IMR-90 (cell line): ENCODE measurements around the gene TWSG1. TPM values are rescaled to one million over a fixed set of nuclear protein-coding genes. Genes with fewer than 3 reads are reported as not detected.
A peak's percentile ranks its signal among the peaks of the same experiment; 100 is the strongest.

ENCODE experiments used
- ATAC-seq: fragments of 200-7000 bp; cut with Tn5 transposase; 2 replicates; pipeline ENCODE4 v1.9.1; 2020; ENCODE audit warnings: low read depth, mild to moderate bottlenecking, moderate library complexity
- BruUV-seq: library from RNA; stranded (reverse); fragments of 400-500 nt; replicated peaks from 2 replicates; lab custom pipeline; 2021; lab: Mats Ljungman, UMichigan
- CTCF ChIA-PET: fragments of 300-600 bp; formaldehyde crosslinking; extraction: SDS; loops from one replicate; lab custom pipeline; 2021; ENCODE audit warnings: antibody characterized with exemption; lab: Yijun Ruan, JAX
- POLR2A ChIA-PET: fragments of 300-600 bp; sonication (Branson Sonifier 250); formaldehyde crosslinking; loops from one replicate; lab custom pipeline; 2022; ENCODE audit warnings: antibody characterized with exemption; ENCODE audit not compliant: unreplicated experiment; lab: Charles Lee
- DNase-seq: peaks from one replicate; pipeline ENCODE4 v3.0.0; 2013
- H2AFZ ChIP-seq: replicated peaks from 2 replicates; pipeline ENCODE3; 2013; ENCODE audit warnings: low read length, mild to moderate bottlenecking; ENCODE audit not compliant: poor library complexity
- H2AK5ac ChIP-seq: 2 replicates; pipeline ENCODE4 v1.6.1; 2013; ENCODE audit warnings: low read depth, low read length, inconsistent platforms
- H2AK9ac ChIP-seq: replicated peaks from 2 replicates; pipeline ENCODE3; 2013; ENCODE audit warnings: mild to moderate bottlenecking, low read depth, low read length, moderate library complexity; ENCODE audit not compliant: poor library complexity
- H2BK120ac ChIP-seq: 2 replicates; pipeline ENCODE4 v1.6.1; 2013; ENCODE audit warnings: low read depth, low read length, inconsistent platforms
- H2BK15ac ChIP-seq: 3 replicates; pipeline ENCODE4 v1.6.1; 2013; ENCODE audit warnings: low read depth, low read length, inconsistent platforms
- H2BK20ac ChIP-seq: 2 replicates; pipeline ENCODE4 v1.6.1; 2013; ENCODE audit warnings: low read depth, mild to moderate bottlenecking, inconsistent platforms, low read length, moderate library complexity
- H2BK5ac ChIP-seq: 2 replicates; pipeline ENCODE4 v1.6.1; 2013; ENCODE audit warnings: mild to moderate bottlenecking, low read depth, low read length, inconsistent platforms; ENCODE audit not compliant: poor library complexity, severe bottlenecking
- H3K14ac ChIP-seq: replicated peaks from 2 replicates; pipeline ENCODE4 v1.6.1; 2013; ENCODE audit warnings: low read depth, low read length, inconsistent platforms
- H3K18ac ChIP-seq: 2 replicates; pipeline ENCODE4 v1.6.1; 2013; ENCODE audit warnings: low read depth, low read length, control low read depth
- H3K23ac ChIP-seq: 2 replicates; pipeline ENCODE4 v1.6.1; 2013; ENCODE audit warnings: low read depth, low read length, inconsistent platforms
- H3K27ac ChIP-seq: 2 replicates; pipeline ENCODE4 v1.5.1; 2013; ENCODE audit warnings: mild to moderate bottlenecking, control low read depth, low read length; ENCODE audit not compliant: insufficient read depth
- H3K27me3 ChIP-seq: 2 replicates; pipeline ENCODE4 v1.6.1; 2013; ENCODE audit warnings: low read length; ENCODE audit not compliant: control insufficient read depth, insufficient read depth
- H3K36me3 ChIP-seq: 2 replicates; pipeline ENCODE4 v1.6.1; 2013; ENCODE audit warnings: low read length, mixed read lengths; ENCODE audit not compliant: control insufficient read depth, insufficient read depth
- H3K4ac ChIP-seq: 2 replicates; pipeline ENCODE4 v1.6.1; 2013; ENCODE audit warnings: low read depth, low read length, inconsistent platforms
- H3K4me1 ChIP-seq: 2 replicates; pipeline ENCODE4 v1.6.1; 2013; ENCODE audit warnings: low read length, mixed read lengths; ENCODE audit not compliant: control insufficient read depth, insufficient read depth
- H3K4me2 ChIP-seq: 2 replicates; pipeline ENCODE4 v1.6.1; 2013; ENCODE audit warnings: low read depth, mild to moderate bottlenecking, control low read depth, low read length, moderate library complexity
- H3K4me3 ChIP-seq: 2 replicates; pipeline ENCODE4 v1.5.1; 2013; ENCODE audit warnings: low read depth, mild to moderate bottlenecking, control low read depth, low read length, moderate library complexity; ENCODE audit not compliant: insufficient read depth
- H3K56ac ChIP-seq: 2 replicates; pipeline ENCODE4 v1.6.1; 2013; ENCODE audit warnings: low read length, inconsistent platforms; ENCODE audit not compliant: insufficient read depth; ENCODE audit errors: extremely low read depth
- H3K79me1 ChIP-seq, 2 experiments: 2 replicates each; pipeline ENCODE4 v1.6.1; 2013; ENCODE audit warnings: low read length in 2 of 2, inconsistent platforms in 1 of 2, low read depth in 1 of 2
- H3K9ac ChIP-seq: 2 replicates; pipeline ENCODE4 v1.6.1; 2013; ENCODE audit warnings: low read depth, low read length, control low read depth
- H3K9me1 ChIP-seq: 2 replicates; pipeline ENCODE4 v1.6.1; 2013; ENCODE audit warnings: low read length, inconsistent platforms; ENCODE audit not compliant: insufficient read depth
- H3K9me3 ChIP-seq: 2 replicates; pipeline ENCODE4 v1.6.1; 2013; ENCODE audit warnings: low read length; ENCODE audit not compliant: control insufficient read depth, insufficient read depth
- H4K20me1 ChIP-seq: 2 replicates; pipeline ENCODE4 v1.6.1; 2013; ENCODE audit warnings: low read length, inconsistent platforms; ENCODE audit not compliant: insufficient read depth
- H4K5ac ChIP-seq: 2 replicates; pipeline ENCODE4 v1.6.1; 2013; ENCODE audit warnings: mild to moderate bottlenecking, low read depth, low read length, control low read depth
- H4K8ac ChIP-seq, 2 experiments: 2 replicates each; pipeline ENCODE4 v1.6.1; 2013; ENCODE audit warnings: low read depth in 2 of 2, low read length in 2 of 2, control low read depth in 1 of 2, inconsistent platforms in 1 of 2
- H4K91ac ChIP-seq: 2 replicates; pipeline ENCODE4 v1.6.1; 2013; ENCODE audit warnings: low read depth, low read length, inconsistent platforms; ENCODE audit not compliant: insufficient read depth
- BHLHE40 ChIP-seq: fragments of 150-350 bp; IDR thresholded peaks from 2 replicates; pipeline ENCODE4 v1.6.1; 2016; ENCODE audit warnings: mild to moderate bottlenecking, low read depth, low read length
- CEBPB ChIP-seq: IDR thresholded peaks from 2 replicates; pipeline ENCODE4 v1.6.1; 2012; ENCODE audit warnings: low read depth, low read length, improper control_type of control experiment
- CHD1 ChIP-seq: IDR thresholded peaks from 2 replicates; pipeline ENCODE4 v1.6.1; 2012; ENCODE audit warnings: low read depth, low read length, improper control_type of control experiment
- FOS ChIP-seq: fragments of 150-350 bp; IDR thresholded peaks from 2 replicates; pipeline ENCODE4 v1.6.1; 2016; ENCODE audit warnings: low read depth, low read length
- MAFK ChIP-seq: IDR thresholded peaks from 2 replicates; pipeline ENCODE4 v1.6.1; 2012; ENCODE audit warnings: low read depth, low read length, improper control_type of control experiment
- MAZ ChIP-seq: IDR thresholded peaks from 2 replicates; pipeline ENCODE4 v1.6.1; 2012; ENCODE audit warnings: low read depth, mild to moderate bottlenecking, low read length, improper control_type of control experiment, moderate library complexity, borderline replicate concordance
- MXI1 ChIP-seq: IDR thresholded peaks from 2 replicates; pipeline ENCODE4 v1.6.1; 2012; ENCODE audit warnings: low read depth, mild to moderate bottlenecking, low read length, moderate library complexity, borderline replicate concordance
- NFE2L2 ChIP-seq: fragments of 150-350 bp; IDR thresholded peaks from 2 replicates; pipeline ENCODE4 v1.6.1; 2016; ENCODE audit warnings: low read depth, mild to moderate bottlenecking, low read length
- POLR2A ChIP-seq: IDR thresholded peaks from 2 replicates; pipeline ENCODE4 v1.6.1; 2012; ENCODE audit warnings: mild to moderate bottlenecking, low read depth, low read length
- RAD21 ChIP-seq: IDR thresholded peaks from 2 replicates; pipeline ENCODE4 v1.6.1; 2012; ENCODE audit warnings: low read length, improper control_type of control experiment
- RCOR1 ChIP-seq: IDR thresholded peaks from 2 replicates; pipeline ENCODE4 v1.6.1; 2012; ENCODE audit warnings: mild to moderate bottlenecking, low read length, improper control_type of control experiment; ENCODE audit not compliant: insufficient replicate concordance
- RFX5 ChIP-seq: IDR thresholded peaks from 2 replicates; pipeline ENCODE4 v1.8.0; 2012; ENCODE audit warnings: low read depth, mild to moderate bottlenecking, low read length, moderate library complexity
- SMC3 ChIP-seq: fragments of 150-350 bp; IDR thresholded peaks from 2 replicates; pipeline ENCODE4 v1.6.1; 2016; ENCODE audit warnings: low read depth, mild to moderate bottlenecking, antibody characterized with exemption, low read length, moderate library complexity
- WGBS, 2 experiments: methylation state at CpG; one replicate each; pipeline versions ENCODE4 v1.1.5 to v1.1.7; 2013; ENCODE audit warnings: missing lambda C conversion rate in 2 of 2; ENCODE audit not compliant: insufficient read length in 1 of 2; ENCODE audit errors: extremely low coverage in 2 of 2; 5-methylcytosine and 5-hydroxymethylcytosine counted together
- dilution Hi-C: fragments of 300-500 bp; cut with HindIII; formaldehyde crosslinking; loops from one replicate; pipeline ENCODE4 v1.14.3; 2018; ENCODE audit warnings: low sequenced_read_pairs; ENCODE audit not compliant: unreplicated experiment
- in situ Hi-C: fragments of 300-500 bp; cut with MboI; formaldehyde crosslinking; loops from 3 replicates; pipeline ENCODE4 v1.14.3; 2019; ENCODE audit warnings: low sequenced_read_pairs, inconsistent platforms, mixed read lengths
- intact Hi-C: fragments of 100-400 bp; cut with micrococcal nuclease; formaldehyde crosslinking; loops from 2 replicates; pipeline ENCODE4 v1.10.0; 2022
- polyA plus RNA-seq, 3 experiments: library from polyadenylated mRNA; depleted of rRNA; stranded (reverse); fragments of >200 nt; gene quantifications; 2 replicates each; pipeline ENCODE4 v1.2.3, GENCODE V29; 2012; ENCODE audit warnings: low replicate concordance in 1 of 3
- total RNA-seq: library from RNA; depleted of rRNA; stranded (reverse); fragments of >200 nt; gene quantifications from 2 replicates; pipeline ENCODE4 v1.2.3, GENCODE V29; 2012
- TF ChIP-seq, protein P1 (sequence below): fragments of 150-350 bp; IDR thresholded peaks from 2 replicates; pipeline ENCODE4 v1.6.1; 2016; ENCODE audit warnings: low read depth, mild to moderate bottlenecking, low read length, moderate library complexity, borderline replicate concordance
- TF ChIP-seq, protein P2 (sequence below): conservative IDR thresholded peaks from 2 replicates; pipeline ENCODE4 v1.5.1; 2012; ENCODE audit warnings: mild to moderate bottlenecking, low read depth, low read length, improper control_type of control experiment
- TF ChIP-seq, protein P3 (sequence below): fragments of 150-350 bp; IDR thresholded peaks from 2 replicates; pipeline ENCODE4 v1.6.1; 2017; ENCODE audit warnings: mild to moderate bottlenecking, antibody characterized with exemption, low read length, low read depth

The TWSG1 gene
- total and polyA plus RNA-seq, 2 of the 4 experiments (the other 2 are of a cell fraction) = 80.4 to 115 TPM

DNA sequence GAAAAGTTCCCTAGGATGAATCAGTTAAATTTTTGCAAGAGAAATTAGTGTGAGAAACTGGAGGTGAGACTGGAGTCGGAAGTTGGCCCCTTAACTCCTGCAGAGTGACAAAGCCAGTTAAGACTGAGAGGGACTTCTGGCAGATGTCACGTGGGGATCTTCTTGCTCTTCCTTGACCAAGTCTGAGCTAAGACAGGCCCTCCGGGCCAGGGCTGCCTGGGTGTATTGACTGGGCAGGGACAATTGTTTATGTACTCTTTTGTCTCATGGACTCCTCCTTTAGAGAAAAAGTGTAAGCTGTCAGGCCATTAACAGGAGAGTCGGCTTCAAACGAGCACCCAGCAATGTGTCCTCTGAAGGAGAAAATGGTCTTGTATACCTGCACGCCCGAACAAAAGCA is 92.2 kb downstream of the TWSG1 start:
- no peak overlapping the region for H4K5ac ChIP-seq
- no peaks in the 10 kb centered on the region; the same call in 1 of the 2 replicates for H3K4me1 ChIP-seq
- no peak for TF ChIP-seq CHD1
- TF ChIP-seq, protein P1, sequence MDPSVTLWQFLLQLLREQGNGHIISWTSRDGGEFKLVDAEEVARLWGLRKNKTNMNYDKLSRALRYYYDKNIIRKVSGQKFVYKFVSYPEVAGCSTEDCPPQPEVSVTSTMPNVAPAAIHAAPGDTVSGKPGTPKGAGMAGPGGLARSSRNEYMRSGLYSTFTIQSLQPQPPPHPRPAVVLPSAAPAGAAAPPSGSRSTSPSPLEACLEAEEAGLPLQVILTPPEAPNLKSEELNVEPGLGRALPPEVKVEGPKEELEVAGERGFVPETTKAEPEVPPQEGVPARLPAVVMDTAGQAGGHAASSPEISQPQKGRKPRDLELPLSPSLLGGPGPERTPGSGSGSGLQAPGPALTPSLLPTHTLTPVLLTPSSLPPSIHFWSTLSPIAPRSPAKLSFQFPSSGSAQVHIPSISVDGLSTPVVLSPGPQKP = no peak
- no peak for TF ChIP-seq MXI1
- no peak for TF ChIP-seq RFX5
- TF ChIP-seq SMC3 = no peak
- TF ChIP-seq, protein P2, sequence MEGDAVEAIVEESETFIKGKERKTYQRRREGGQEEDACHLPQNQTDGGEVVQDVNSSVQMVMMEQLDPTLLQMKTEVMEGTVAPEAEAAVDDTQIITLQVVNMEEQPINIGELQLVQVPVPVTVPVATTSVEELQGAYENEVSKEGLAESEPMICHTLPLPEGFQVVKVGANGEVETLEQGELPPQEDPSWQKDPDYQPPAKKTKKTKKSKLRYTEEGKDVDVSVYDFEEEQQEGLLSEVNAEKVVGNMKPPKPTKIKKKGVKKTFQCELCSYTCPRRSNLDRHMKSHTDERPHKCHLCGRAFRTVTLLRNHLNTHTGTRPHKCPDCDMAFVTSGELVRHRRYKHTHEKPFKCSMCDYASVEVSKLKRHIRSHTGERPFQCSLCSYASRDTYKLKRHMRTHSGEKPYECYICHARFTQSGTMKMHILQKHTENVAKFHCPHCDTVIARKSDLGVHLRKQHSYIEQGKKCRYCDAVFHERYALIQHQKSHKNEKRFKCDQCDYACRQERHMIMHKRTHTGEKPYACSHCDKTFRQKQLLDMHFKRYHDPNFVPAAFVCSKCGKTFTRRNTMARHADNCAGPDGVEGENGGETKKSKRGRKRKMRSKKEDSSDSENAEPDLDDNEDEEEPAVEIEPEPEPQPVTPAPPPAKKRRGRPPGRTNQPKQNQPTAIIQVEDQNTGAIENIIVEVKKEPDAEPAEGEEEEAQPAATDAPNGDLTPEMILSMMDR = no peak
- TF ChIP-seq NFE2L2 = no peak
- no peak for TF ChIP-seq POLR2A
- no peak for TF ChIP-seq RCOR1
- no peak for TF ChIP-seq MAFK
- TF ChIP-seq BHLHE40 = no peak
- TF ChIP-seq RAD21 = no peak
- no peak for TF ChIP-seq MAZ
- TF ChIP-seq CEBPB = no peak
- TF ChIP-seq, protein P3, sequence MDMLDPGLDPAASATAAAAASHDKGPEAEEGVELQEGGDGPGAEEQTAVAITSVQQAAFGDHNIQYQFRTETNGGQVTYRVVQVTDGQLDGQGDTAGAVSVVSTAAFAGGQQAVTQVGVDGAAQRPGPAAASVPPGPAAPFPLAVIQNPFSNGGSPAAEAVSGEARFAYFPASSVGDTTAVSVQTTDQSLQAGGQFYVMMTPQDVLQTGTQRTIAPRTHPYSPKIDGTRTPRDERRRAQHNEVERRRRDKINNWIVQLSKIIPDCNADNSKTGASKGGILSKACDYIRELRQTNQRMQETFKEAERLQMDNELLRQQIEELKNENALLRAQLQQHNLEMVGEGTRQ = no peak
- TF ChIP-seq FOS = no peak
- H2AK5ac ChIP-seq = no peak overlapping the region
- no peak overlapping the region for H3K4me2 ChIP-seq
- CTCF ChIA-PET = no interaction called here
- no peaks in the 10 kb centered on the region for H4K20me1 ChIP-seq
- no peak overlapping the region for H4K91ac ChIP-seq
- no peak overlapping the region for H3K18ac ChIP-seq
- peaks cover 4% of the 10 kb centered on the region; the same call in 1 of the 2 replicates for H3K9me1 ChIP-seq
- H3K27me3 ChIP-seq = no peaks in the 10 kb centered on the region
- no peak overlapping the region for H3K4ac ChIP-seq
- H3K56ac ChIP-seq = no peak overlapping the region
- no peak overlapping the region for H2AK9ac ChIP-seq
- no TSS peak for BruUV-seq
- no peak overlapping the region for H3K27ac ChIP-seq
- H2AFZ ChIP-seq = peak overlapping the region; percentile 14
- no peak overlapping the region for H3K4me3 ChIP-seq
- H2BK5ac ChIP-seq = no peak overlapping the region
- H2BK15ac ChIP-seq = peak overlapping the region; percentile 37; the same call in 1 of the 3 replicates
- WGBS, 2 experiments = no CpG with 5 or more reads among the region's 7 CpGs
- dilution Hi-C loops = no loop called here
- intact Hi-C loops = loop anchor here (5.0 kb wide), 1 partner anchor 36 kb away; no protein-coding TSS in a partner anchor
- no peaks in the 10 kb centered on the region for H3K36me3 ChIP-seq
- in situ Hi-C loops = no loop called here
- POLR2A ChIA-PET = no interaction called here
- DNase-seq = no peak
- no peak overlapping the region for H2BK20ac ChIP-seq
- no peak overlapping the region for H3K23ac ChIP-seq
- no peaks in the 10 kb centered on the region for H3K79me1 ChIP-seq
- no peak overlapping the region for H3K9ac ChIP-seq
- H3K14ac ChIP-seq = no peak overlapping the region
- H2BK120ac ChIP-seq = no peak overlapping the region
- H4K8ac ChIP-seq = no peak overlapping the region
- no peak for ATAC-seq
- H3K9me3 ChIP-seq = peaks cover 13% of the 10 kb centered on the region
